CD4-positive, alpha-beta T cell treated with Interleukin-4 for 4 hours (primary cell): ENCODE data around the gene GFI1B.
"Not testable (repeated sequence)": the region's sequence is repeated elsewhere in the genome, so short reads cannot be mapped to it uniquely, and the experiment has no call there.

Experiments used
- DNase-seq: peaks from one replicate; pipeline ENCODE4 v3.0.0-alpha.2; 2020

The GFI1B gene

GRCh38 chr9:132993511-132993939, 15.0 kb downstream of the GFI1B start:
- DNase-seq, result no peak

- DNase-seq, result no peak
Observed at GRCh38 chr9:132994410-132995120, 16.1 kb downstream of the GFI1B start.

GRCh38 chr9:132995121-132995420, 16.6 kb downstream of the GFI1B start:
- DNase-seq, result no peak

GRCh38 chr9:132995879-132996278, 17.4 kb downstream of the GFI1B start:
- no peak for DNase-seq

- no peak for DNase-seq
Observed at GRCh38 chr9:132996526-132996925, 18.0 kb downstream of the GFI1B start.

GRCh38 chr9:132997591-132997990, 19.1 kb downstream of the GFI1B start:
- DNase-seq, result no peak

GRCh38 chr9:132998221-132998620, 19.7 kb downstream of the GFI1B start:
- DNase-seq, result not testable (repeated sequence)

- no peak for DNase-seq
Observed at GRCh38 chr9:132998831-132999635, 20.5 kb downstream of the GFI1B start.

GRCh38 chr9:133002147-133003070, 23.9 kb downstream of the GFI1B start:
- DNase-seq, result no peak

- no peak for DNase-seq
Observed at GRCh38 chr9:133003071-133003461, 24.6 kb downstream of the GFI1B start.

- DNase-seq, result no peak
Observed at GRCh38 chr9:133003671-133004090, 25.2 kb downstream of the GFI1B start.

GRCh38 chr9:133004091-133004998, 25.9 kb downstream of the GFI1B start:
- no peak for DNase-seq

GRCh38 chr9:133004999-133005760, 26.7 kb downstream of the GFI1B start:
- no peak for DNase-seq

GRCh38 chr9:133005957-133006356, 27.5 kb downstream of the GFI1B start:
- DNase-seq, result no peak

- no peak for DNase-seq
Observed at GRCh38 chr9:133006731-133007352, 28.3 kb downstream of the GFI1B start.

- no peak for DNase-seq
Observed at GRCh38 chr9:133008406-133008805, 29.9 kb downstream of the GFI1B start.

GRCh38 chr9:133008824-133009223, 30.3 kb downstream of the GFI1B start:
- DNase-seq, result no peak

GRCh38 chr9:133009906-133010582, 31.6 kb downstream of the GFI1B start:
- DNase-seq, result no peak

- no peak for DNase-seq
Observed at GRCh38 chr9:133014696-133015095, 36.2 kb downstream of the GFI1B start.
